H9 (cell line): ENCODE data around the gene C1orf105. TPM values are rescaled to one million over a fixed set of nuclear protein-coding genes. Genes with fewer than 3 reads are reported as not detected.

Source experiments
- DNase-seq: peaks from one replicate; pipeline ENCODE4 v3.0.0-alpha.2; 2017
- H2AFZ ChIP-seq: one replicate; pipeline ENCODE4 v1.6.1; 2013; ENCODE audit warnings: mild to moderate bottlenecking, low read length, control low read depth, moderate library complexity
- H2AK5ac ChIP-seq: 2 replicates; pipeline ENCODE4 v1.6.1; 2013; ENCODE audit warnings: low read length, control low read depth, mixed read lengths; ENCODE audit not compliant: insufficient read length
- H2BK120ac ChIP-seq: one replicate; pipeline ENCODE4 v1.6.1; 2013; ENCODE audit warnings: low read depth, mild to moderate bottlenecking, low read length, control low read depth, inconsistent platforms; ENCODE audit not compliant: poor library complexity, severe bottlenecking
- H2BK12ac ChIP-seq: 2 replicates; pipeline ENCODE4 v1.6.1; 2013; ENCODE audit warnings: low read length, control low read depth, mixed read lengths, low read depth; ENCODE audit not compliant: insufficient read length
- H2BK15ac ChIP-seq: 2 replicates; pipeline ENCODE4 v1.6.1; 2013; ENCODE audit warnings: low read depth, low read length, control low read depth
- H2BK20ac ChIP-seq: one replicate; pipeline ENCODE4 v1.6.1; 2013; ENCODE audit warnings: low read depth, mild to moderate bottlenecking, low read length, control low read depth, inconsistent platforms; ENCODE audit not compliant: poor library complexity, severe bottlenecking
- H2BK5ac ChIP-seq: 2 replicates; pipeline ENCODE4 v1.6.1; 2013; ENCODE audit warnings: low read length, control low read depth, mixed read lengths; ENCODE audit not compliant: insufficient read length
- H3K14ac ChIP-seq: 2 replicates; pipeline ENCODE4 v1.6.1; 2013; ENCODE audit warnings: low read length, control low read depth; ENCODE audit not compliant: insufficient read depth
- H3K18ac ChIP-seq: 2 replicates; pipeline ENCODE4 v1.6.1; 2013; ENCODE audit warnings: low read depth, mild to moderate bottlenecking, mixed read lengths, low read length, control low read depth; ENCODE audit not compliant: insufficient read length
- H3K23ac ChIP-seq: 2 replicates; pipeline ENCODE4 v1.6.1; 2013; ENCODE audit warnings: low read length, control low read depth, mixed read lengths, low read depth; ENCODE audit not compliant: insufficient read length
- H3K23me2 ChIP-seq: 2 replicates; pipeline ENCODE4 v1.6.1; 2013; ENCODE audit warnings: low read depth, mild to moderate bottlenecking, mixed read lengths, low read length, control low read depth; ENCODE audit not compliant: insufficient read length, poor library complexity, severe bottlenecking
- H3K27ac ChIP-seq: 2 replicates; pipeline ENCODE4 v1.5.1; 2013; ENCODE audit warnings: low read length, control low read depth, mixed read lengths, low read depth; ENCODE audit not compliant: insufficient read length
- H3K27me3 ChIP-seq: 2 replicates; pipeline ENCODE4 v1.6.1; 2013; ENCODE audit warnings: low read length, control low read depth, inconsistent platforms; ENCODE audit not compliant: insufficient read depth
- H3K4ac ChIP-seq: 2 replicates; pipeline ENCODE4 v1.6.1; 2013; ENCODE audit warnings: low read depth, mild to moderate bottlenecking, control low read depth, inconsistent platforms, low read length, moderate library complexity
- H3K4me1 ChIP-seq: 2 replicates; pipeline ENCODE4 v1.6.1; 2013; ENCODE audit warnings: low read length, control low read depth, inconsistent platforms; ENCODE audit not compliant: insufficient read depth
- H3K4me2 ChIP-seq: 2 replicates; pipeline ENCODE4 v1.6.1; 2013; ENCODE audit warnings: low read length, control low read depth, mixed read lengths; ENCODE audit not compliant: insufficient read length, insufficient read depth
- H3K56ac ChIP-seq: 2 replicates; pipeline ENCODE4 v1.6.1; 2013; ENCODE audit warnings: low read depth, mild to moderate bottlenecking, mixed read lengths, low read length, control low read depth; ENCODE audit not compliant: insufficient read length
- H3K79me1 ChIP-seq: 2 replicates; pipeline ENCODE4 v1.6.1; 2013; ENCODE audit warnings: low read depth, mild to moderate bottlenecking, moderate library complexity, low read length, control low read depth, inconsistent platforms; ENCODE audit not compliant: insufficient read depth, poor library complexity, severe bottlenecking
- H3K79me2 ChIP-seq: 2 replicates; pipeline ENCODE4 v1.6.1; 2013; ENCODE audit warnings: low read length, control low read depth, inconsistent platforms; ENCODE audit not compliant: insufficient read depth
- H3K9ac ChIP-seq: 2 replicates; pipeline ENCODE4 v1.6.1; 2013; ENCODE audit warnings: low read length, control low read depth, mixed read lengths; ENCODE audit not compliant: insufficient read length; ENCODE audit errors: extremely low read depth
- H3K9me3 ChIP-seq: one replicate; pipeline ENCODE4 v1.6.1; 2013; ENCODE audit warnings: low read depth, low read length, inconsistent platforms; ENCODE audit not compliant: control insufficient read depth
- H3T11ph ChIP-seq: one replicate; pipeline ENCODE4 v1.6.1; 2013; ENCODE audit warnings: mild to moderate bottlenecking, low read length, control low read depth, inconsistent platforms
- H4K20me1 ChIP-seq: one replicate; pipeline ENCODE4 v1.6.1; 2013; ENCODE audit not compliant: control insufficient read depth, insufficient read length, insufficient read depth
- H4K5ac ChIP-seq: 2 replicates; pipeline ENCODE4 v1.6.1; 2013; ENCODE audit warnings: low read depth, mild to moderate bottlenecking, mixed read lengths, low read length, control low read depth; ENCODE audit not compliant: insufficient read length
- H4K8ac ChIP-seq: replicated peaks from 2 replicates; pipeline ENCODE4 v1.6.1; 2013; ENCODE audit warnings: low read length, control low read depth, mixed read lengths, low read depth; ENCODE audit not compliant: insufficient read length
- H4K91ac ChIP-seq: 2 replicates; pipeline ENCODE4 v1.6.1; 2013; ENCODE audit warnings: low read depth, mild to moderate bottlenecking, moderate library complexity, mixed read lengths, low read length, control low read depth; ENCODE audit not compliant: insufficient read length
- H3K27ac Mint-ChIP-seq, 3 experiments: 2 replicates in 2 of 3; 3 replicates in 1 of 3; pipeline ENCODE4 v1.8.0; 2020 to 2021; ENCODE audit warnings: mixed read lengths in 3 of 3, mild to moderate bottlenecking in 1 of 3, moderate library complexity in 1 of 3
- H3K27me3 Mint-ChIP-seq: 2 replicates; pipeline ENCODE4 v1.8.0; 2021; ENCODE audit warnings: low read depth, mild to moderate bottlenecking, moderate library complexity, mixed read lengths
- H3K36me3 Mint-ChIP-seq, 3 experiments: 2 replicates in 2 of 3; 3 replicates in 1 of 3; pipeline ENCODE4 v1.8.0; 2020 to 2021; ENCODE audit warnings: low read depth in 3 of 3, mixed read lengths in 3 of 3; ENCODE audit not compliant: insufficient read depth in 1 of 3
- H3K4me1 Mint-ChIP-seq, 2 experiments: 2 replicates each; pipeline ENCODE4 v1.8.0; 2020; ENCODE audit warnings: mixed read lengths in 2 of 2
- H3K4me3 Mint-ChIP-seq, 2 experiments: 2 replicates in 1 of 2; 3 replicates in 1 of 2; pipeline ENCODE4 v1.8.0; 2020 to 2021; ENCODE audit warnings: mild to moderate bottlenecking in 2 of 2, mixed read lengths in 2 of 2, moderate library complexity in 1 of 2
- H3K9me3 Mint-ChIP-seq, 2 experiments: 2 replicates in 1 of 2; 3 replicates in 1 of 2; pipeline ENCODE4 v1.8.0; 2020; ENCODE audit warnings: mild to moderate bottlenecking in 2 of 2, mixed read lengths in 2 of 2, moderate library complexity in 1 of 2
- WGBS: extraction: QIAGEN DNeasy Blood & Tissue Kit; methylation state at CpG from one replicate; pipeline ENCODE4 v1.1.7; 2013; ENCODE audit warnings: missing lambda C conversion rate, low lambda C conversion rate, mixed read lengths; ENCODE audit not compliant: insufficient read length; ENCODE audit errors: extremely low coverage; 5-methylcytosine and 5-hydroxymethylcytosine counted together
- total RNA-seq: library from RNA; stranded (reverse); gene quantifications from 2 replicates; pipeline ENCODE4 v1.2.1, GENCODE V29; 2021
- TF ChIP-seq, protein P1 (sequence below): fragments of 200-600 bp; sonication (generic); conservative IDR thresholded peaks from 3 replicates; pipeline ENCODE4 v1.8.0; 2021; ENCODE audit warnings: antibody characterized with exemption, mild to moderate bottlenecking

C1orf105 gene
- total RNA-seq, 1 experiment from 2014 or later: not detected

DNA sequence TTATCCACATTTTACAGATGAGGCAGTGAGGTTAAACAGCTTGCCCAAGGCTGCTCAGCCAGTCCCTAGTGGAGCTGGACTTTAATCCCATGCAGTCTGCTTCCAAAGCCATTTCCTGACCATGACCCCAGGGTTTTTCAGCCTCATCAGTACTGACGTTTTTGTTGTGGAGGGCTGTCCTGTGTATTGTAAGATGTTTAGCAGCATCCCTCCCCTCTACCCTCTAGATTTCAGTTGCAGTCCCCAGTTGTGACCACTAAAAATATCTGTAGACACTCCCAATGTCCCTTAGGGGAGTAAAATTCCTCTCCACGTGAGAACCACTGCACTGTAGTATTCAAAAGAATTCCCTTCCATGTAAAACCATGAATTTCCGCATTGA is 30.2 kb upstream of the C1orf105 start:
- Histone ChIP-seq H3K9ac (no peak overlapping the region), H4K91ac (no peak overlapping the region), H3K4me1 (peaks cover 4% of the 10 kb centered on the region; the same call in 1 of the 2 replicates), H3K14ac (no peak overlapping the region), H3K18ac (no peak overlapping the region), H2BK15ac (no peak overlapping the region), H3K56ac (no peak overlapping the region), H2AK5ac (no peak overlapping the region), H3K23ac (no peak overlapping the region), H3K79me1 (no peaks in the 10 kb centered on the region), H4K8ac (no peak overlapping the region), H3K79me2 (no peaks in the 10 kb centered on the region), H3K4ac (no peak overlapping the region), H3K27ac (no peak overlapping the region), H4K20me1 (no peaks in the 10 kb centered on the region), H2BK12ac (no peak overlapping the region), H2BK120ac (no peak overlapping the region), H3K27me3 (no peaks in the 10 kb centered on the region), H3K4me2 (no peak overlapping the region), H3K9me3 (no peaks in the 10 kb centered on the region), H4K5ac (no peak overlapping the region), H3T11ph (no peak overlapping the region), H2BK5ac (no peak overlapping the region), H2BK20ac (no peak overlapping the region), H2AFZ (no peak overlapping the region), H3K23me2 (no peaks in the 10 kb centered on the region)
- TF ChIP-seq, protein P1, sequence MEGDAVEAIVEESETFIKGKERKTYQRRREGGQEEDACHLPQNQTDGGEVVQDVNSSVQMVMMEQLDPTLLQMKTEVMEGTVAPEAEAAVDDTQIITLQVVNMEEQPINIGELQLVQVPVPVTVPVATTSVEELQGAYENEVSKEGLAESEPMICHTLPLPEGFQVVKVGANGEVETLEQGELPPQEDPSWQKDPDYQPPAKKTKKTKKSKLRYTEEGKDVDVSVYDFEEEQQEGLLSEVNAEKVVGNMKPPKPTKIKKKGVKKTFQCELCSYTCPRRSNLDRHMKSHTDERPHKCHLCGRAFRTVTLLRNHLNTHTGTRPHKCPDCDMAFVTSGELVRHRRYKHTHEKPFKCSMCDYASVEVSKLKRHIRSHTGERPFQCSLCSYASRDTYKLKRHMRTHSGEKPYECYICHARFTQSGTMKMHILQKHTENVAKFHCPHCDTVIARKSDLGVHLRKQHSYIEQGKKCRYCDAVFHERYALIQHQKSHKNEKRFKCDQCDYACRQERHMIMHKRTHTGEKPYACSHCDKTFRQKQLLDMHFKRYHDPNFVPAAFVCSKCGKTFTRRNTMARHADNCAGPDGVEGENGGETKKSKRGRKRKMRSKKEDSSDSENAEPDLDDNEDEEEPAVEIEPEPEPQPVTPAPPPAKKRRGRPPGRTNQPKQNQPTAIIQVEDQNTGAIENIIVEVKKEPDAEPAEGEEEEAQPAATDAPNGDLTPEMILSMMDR: no peak
- H3K27me3 Mint-ChIP-seq: no peaks in the 10 kb centered on the region
- no CpG with 5 or more reads among the region's 3 CpGs for WGBS
- H3K36me3 Mint-ChIP-seq: no peaks in the 10 kb centered on the region
- peaks cover 27 to 33% of the 10 kb centered on the region in 2 experiments for H3K4me1 Mint-ChIP-seq
- no peak overlapping the region for H3K4me3 Mint-ChIP-seq
- no peaks in the 10 kb centered on the region for H3K9me3 Mint-ChIP-seq
- DNase-seq: no peak
- no peak overlapping the region; a peak in 1 of 7 replicates for H3K27ac Mint-ChIP-seq
